Measurements from ENCODE around the gene CMSS1.

DNA sequence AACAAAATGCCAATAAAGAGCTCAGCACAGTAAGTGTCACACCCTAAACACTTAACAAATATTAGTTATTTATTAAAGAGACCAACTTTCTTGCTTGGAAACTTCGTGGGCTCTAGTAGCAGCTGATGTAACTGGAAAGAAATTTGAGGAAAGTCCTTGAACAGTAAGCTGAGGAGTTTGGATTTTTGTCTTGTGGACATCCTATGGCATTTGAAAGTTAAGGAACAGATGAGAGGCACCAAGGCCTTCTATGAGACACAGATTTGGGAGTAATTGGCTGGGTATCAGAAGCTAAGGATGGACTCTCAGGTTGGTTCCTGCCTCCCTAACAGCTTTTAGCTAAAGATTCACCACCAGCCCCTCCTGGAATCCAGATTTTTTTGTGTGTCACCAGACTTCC, 356.3 kb downstream of the CMSS1 start:
- no peak for TF ChIP-seq POLR2AphosphoS5 (IDR thresholded peaks at IDR 0.05; ENCODE audit: low read depth, low read length)
- TF ChIP-seq, protein P1, sequence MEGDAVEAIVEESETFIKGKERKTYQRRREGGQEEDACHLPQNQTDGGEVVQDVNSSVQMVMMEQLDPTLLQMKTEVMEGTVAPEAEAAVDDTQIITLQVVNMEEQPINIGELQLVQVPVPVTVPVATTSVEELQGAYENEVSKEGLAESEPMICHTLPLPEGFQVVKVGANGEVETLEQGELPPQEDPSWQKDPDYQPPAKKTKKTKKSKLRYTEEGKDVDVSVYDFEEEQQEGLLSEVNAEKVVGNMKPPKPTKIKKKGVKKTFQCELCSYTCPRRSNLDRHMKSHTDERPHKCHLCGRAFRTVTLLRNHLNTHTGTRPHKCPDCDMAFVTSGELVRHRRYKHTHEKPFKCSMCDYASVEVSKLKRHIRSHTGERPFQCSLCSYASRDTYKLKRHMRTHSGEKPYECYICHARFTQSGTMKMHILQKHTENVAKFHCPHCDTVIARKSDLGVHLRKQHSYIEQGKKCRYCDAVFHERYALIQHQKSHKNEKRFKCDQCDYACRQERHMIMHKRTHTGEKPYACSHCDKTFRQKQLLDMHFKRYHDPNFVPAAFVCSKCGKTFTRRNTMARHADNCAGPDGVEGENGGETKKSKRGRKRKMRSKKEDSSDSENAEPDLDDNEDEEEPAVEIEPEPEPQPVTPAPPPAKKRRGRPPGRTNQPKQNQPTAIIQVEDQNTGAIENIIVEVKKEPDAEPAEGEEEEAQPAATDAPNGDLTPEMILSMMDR (IDR thresholded peaks at IDR 0.05), result no peak
- no peak for TF ChIP-seq SIN3A (IDR thresholded peaks at IDR 0.05; ENCODE audit: borderline replicate concordance, insufficient read depth, low read depth, low read length)
- TF ChIP-seq, protein P2, sequence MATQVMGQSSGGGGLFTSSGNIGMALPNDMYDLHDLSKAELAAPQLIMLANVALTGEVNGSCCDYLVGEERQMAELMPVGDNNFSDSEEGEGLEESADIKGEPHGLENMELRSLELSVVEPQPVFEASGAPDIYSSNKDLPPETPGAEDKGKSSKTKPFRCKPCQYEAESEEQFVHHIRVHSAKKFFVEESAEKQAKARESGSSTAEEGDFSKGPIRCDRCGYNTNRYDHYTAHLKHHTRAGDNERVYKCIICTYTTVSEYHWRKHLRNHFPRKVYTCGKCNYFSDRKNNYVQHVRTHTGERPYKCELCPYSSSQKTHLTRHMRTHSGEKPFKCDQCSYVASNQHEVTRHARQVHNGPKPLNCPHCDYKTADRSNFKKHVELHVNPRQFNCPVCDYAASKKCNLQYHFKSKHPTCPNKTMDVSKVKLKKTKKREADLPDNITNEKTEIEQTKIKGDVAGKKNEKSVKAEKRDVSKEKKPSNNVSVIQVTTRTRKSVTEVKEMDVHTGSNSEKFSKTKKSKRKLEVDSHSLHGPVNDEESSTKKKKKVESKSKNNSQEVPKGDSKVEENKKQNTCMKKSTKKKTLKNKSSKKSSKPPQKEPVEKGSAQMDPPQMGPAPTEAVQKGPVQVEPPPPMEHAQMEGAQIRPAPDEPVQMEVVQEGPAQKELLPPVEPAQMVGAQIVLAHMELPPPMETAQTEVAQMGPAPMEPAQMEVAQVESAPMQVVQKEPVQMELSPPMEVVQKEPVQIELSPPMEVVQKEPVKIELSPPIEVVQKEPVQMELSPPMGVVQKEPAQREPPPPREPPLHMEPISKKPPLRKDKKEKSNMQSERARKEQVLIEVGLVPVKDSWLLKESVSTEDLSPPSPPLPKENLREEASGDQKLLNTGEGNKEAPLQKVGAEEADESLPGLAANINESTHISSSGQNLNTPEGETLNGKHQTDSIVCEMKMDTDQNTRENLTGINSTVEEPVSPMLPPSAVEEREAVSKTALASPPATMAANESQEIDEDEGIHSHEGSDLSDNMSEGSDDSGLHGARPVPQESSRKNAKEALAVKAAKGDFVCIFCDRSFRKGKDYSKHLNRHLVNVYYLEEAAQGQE (IDR thresholded peaks at IDR 0.05; ENCODE audit: insufficient read depth in 1 of 2, low read depth in 2 of 2, low read length in 1 of 2), result no peak
